Neural crest cell (in vitro differentiated cells): ENCODE data around the gene TGFB3. TPM values are rescaled to one million over a fixed set of nuclear protein-coding genes. Genes with fewer than 3 reads are reported as not detected.

Experiments used
- DNase-seq: peaks from one replicate; pipeline ENCODE4 v3.0.0; 2021; ENCODE audit warnings: low read depth, mixed read lengths, low spot score
- H3K27ac Mint-ChIP-seq: one replicate; pipeline ENCODE4 v1.8.0; 2021; ENCODE audit warnings: mild to moderate bottlenecking, mixed read lengths; ENCODE audit not compliant: unreplicated experiment
- H3K27me3 Mint-ChIP-seq: 2 replicates; pipeline ENCODE4 v1.8.0; 2021; ENCODE audit warnings: low read depth, mild to moderate bottlenecking, mixed read lengths
- H3K36me3 Mint-ChIP-seq: 2 replicates; pipeline ENCODE4 v1.8.0; 2021; ENCODE audit warnings: low read depth, mild to moderate bottlenecking, mixed read lengths
- H3K4me1 Mint-ChIP-seq: 2 replicates; pipeline ENCODE4 v1.8.0; 2021; ENCODE audit warnings: mixed read lengths
- H3K4me3 Mint-ChIP-seq: one replicate; pipeline ENCODE4 v1.8.0; 2021; ENCODE audit warnings: mild to moderate bottlenecking, mixed read lengths
- H3K9me3 Mint-ChIP-seq: 2 replicates; pipeline ENCODE4 v1.8.0; 2021; ENCODE audit warnings: mixed read lengths
- total RNA-seq: library from RNA; stranded (reverse); gene quantifications from 2 replicates; pipeline ENCODE4 v1.2.1, GENCODE V29; 2021
- TF ChIP-seq, protein P1 (sequence below): fragments of 200-600 bp; sonication (generic); conservative IDR thresholded peaks from 2 replicates; pipeline ENCODE4 v1.5.0; 2021; ENCODE audit warnings: antibody characterized with exemption, mild to moderate bottlenecking

The TGFB3 gene
- total RNA-seq, 1 donor from 2014 or later: 4.6 TPM

DNA sequence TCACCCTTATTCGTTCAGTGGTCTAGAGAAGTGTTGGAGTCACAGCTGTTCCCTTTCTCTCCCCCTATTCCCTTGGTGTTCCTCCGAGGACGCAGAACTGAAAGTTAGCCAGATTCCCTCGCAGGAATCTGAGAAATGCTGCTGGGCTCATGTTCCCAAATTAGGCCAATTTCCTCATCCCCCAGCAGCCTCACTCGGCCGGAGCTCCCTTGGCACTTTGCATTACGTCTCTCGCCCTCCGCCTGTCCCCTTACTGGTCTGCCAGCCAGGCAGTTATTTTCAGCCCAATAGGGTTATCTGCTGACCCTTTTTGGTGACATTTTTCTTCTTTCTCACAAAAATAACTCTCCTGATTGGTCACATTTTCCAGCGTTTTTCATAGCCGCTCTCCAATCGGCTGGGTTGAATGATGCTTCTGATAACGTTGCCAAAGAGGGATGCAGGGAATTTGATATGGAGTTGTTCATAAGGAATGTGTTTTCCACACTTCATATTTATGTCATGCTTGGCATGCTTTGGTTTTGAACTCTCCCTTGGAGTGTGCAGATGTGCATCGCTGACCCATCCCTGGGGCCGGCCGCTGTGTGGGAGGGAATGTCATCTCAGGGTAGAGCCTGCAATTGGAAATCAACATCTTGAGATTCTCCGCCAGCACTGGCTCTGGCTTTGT lies 13.7 kb upstream of the TGFB3 start:
- TF ChIP-seq, protein P1, sequence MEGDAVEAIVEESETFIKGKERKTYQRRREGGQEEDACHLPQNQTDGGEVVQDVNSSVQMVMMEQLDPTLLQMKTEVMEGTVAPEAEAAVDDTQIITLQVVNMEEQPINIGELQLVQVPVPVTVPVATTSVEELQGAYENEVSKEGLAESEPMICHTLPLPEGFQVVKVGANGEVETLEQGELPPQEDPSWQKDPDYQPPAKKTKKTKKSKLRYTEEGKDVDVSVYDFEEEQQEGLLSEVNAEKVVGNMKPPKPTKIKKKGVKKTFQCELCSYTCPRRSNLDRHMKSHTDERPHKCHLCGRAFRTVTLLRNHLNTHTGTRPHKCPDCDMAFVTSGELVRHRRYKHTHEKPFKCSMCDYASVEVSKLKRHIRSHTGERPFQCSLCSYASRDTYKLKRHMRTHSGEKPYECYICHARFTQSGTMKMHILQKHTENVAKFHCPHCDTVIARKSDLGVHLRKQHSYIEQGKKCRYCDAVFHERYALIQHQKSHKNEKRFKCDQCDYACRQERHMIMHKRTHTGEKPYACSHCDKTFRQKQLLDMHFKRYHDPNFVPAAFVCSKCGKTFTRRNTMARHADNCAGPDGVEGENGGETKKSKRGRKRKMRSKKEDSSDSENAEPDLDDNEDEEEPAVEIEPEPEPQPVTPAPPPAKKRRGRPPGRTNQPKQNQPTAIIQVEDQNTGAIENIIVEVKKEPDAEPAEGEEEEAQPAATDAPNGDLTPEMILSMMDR: no peak
- H3K4me1 Mint-ChIP-seq: no peaks in the 10 kb centered on the region
- H3K27me3 Mint-ChIP-seq: no peaks in the 10 kb centered on the region
- H3K27ac Mint-ChIP-seq: peak overlapping the region; percentile 48
- H3K36me3 Mint-ChIP-seq: peaks cover 11% of the 10 kb centered on the region
- H3K9me3 Mint-ChIP-seq: no peaks in the 10 kb centered on the region
- DNase-seq: no peak
- no peak overlapping the region for H3K4me3 Mint-ChIP-seq

GRCh38 chr14:75993567-75994041 lies 11.8 kb upstream of the TGFB3 start:
- TF ChIP-seq, protein P1: no peak
- no peak for DNase-seq
- Mint-ChIP-seq H3K9me3 (no peaks in the 10 kb centered on the region), H3K27me3 (no peaks in the 10 kb centered on the region), H3K36me3 (peaks cover 5% of the 10 kb centered on the region), H3K4me3 (no peak overlapping the region), H3K27ac (no peak overlapping the region), H3K4me1 (no peaks in the 10 kb centered on the region)

- H3K4me1 Mint-ChIP-seq: peaks cover 1% of the 10 kb centered on the region
- no peaks in the 10 kb centered on the region for H3K9me3 Mint-ChIP-seq
- TF ChIP-seq, protein P1: no peak
- DNase-seq: no peak
- H3K27ac Mint-ChIP-seq: no peak overlapping the region
- peaks cover 3% of the 10 kb centered on the region for H3K36me3 Mint-ChIP-seq
- no peaks in the 10 kb centered on the region for H3K27me3 Mint-ChIP-seq
- H3K4me3 Mint-ChIP-seq: no peak overlapping the region
These were observed 10.0 kb upstream of the TGFB3 start for GRCh38 chr14:75991753-75992152.

GRCh38 chr14:75990297-75990696 lies 8.5 kb upstream of the TGFB3 start:
- Mint-ChIP-seq H3K4me3 (no peak overlapping the region), H3K4me1 (peaks cover 12% of the 10 kb centered on the region)

GRCh38 chr14:75989134-75989533 lies 7.3 kb upstream of the TGFB3 start:
- Mint-ChIP-seq H3K4me3 (no peak overlapping the region), H3K4me1 (peaks cover 13% of the 10 kb centered on the region), H3K27ac (no peak overlapping the region), H3K9me3 (no peaks in the 10 kb centered on the region), H3K36me3 (no peaks in the 10 kb centered on the region), H3K27me3 (peaks cover 2% of the 10 kb centered on the region)
- TF ChIP-seq, protein P1: no peak
- no peak for DNase-seq

More at GRCh38 chr14:75990297-75990696, 8.5 kb upstream of the TGFB3 start:
- no peak overlapping the region for H3K27ac Mint-ChIP-seq
- H3K9me3 Mint-ChIP-seq: no peaks in the 10 kb centered on the region
- TF ChIP-seq, protein P1: no peak
- peaks cover 3% of the 10 kb centered on the region for H3K36me3 Mint-ChIP-seq
- DNase-seq: no peak
- H3K27me3 Mint-ChIP-seq: no peaks in the 10 kb centered on the region
